ENCODE data around the gene TNRC6C. TPM values are rescaled to one million over a fixed set of nuclear protein-coding genes. Genes with fewer than 3 reads are reported as not detected.

Gene TNRC6C
- polyA plus RNA-seq, 1 donor (not counting 4 experiments of a cell fraction or from before 2014, with no cell fraction given): 0.34 TPM

DNA sequence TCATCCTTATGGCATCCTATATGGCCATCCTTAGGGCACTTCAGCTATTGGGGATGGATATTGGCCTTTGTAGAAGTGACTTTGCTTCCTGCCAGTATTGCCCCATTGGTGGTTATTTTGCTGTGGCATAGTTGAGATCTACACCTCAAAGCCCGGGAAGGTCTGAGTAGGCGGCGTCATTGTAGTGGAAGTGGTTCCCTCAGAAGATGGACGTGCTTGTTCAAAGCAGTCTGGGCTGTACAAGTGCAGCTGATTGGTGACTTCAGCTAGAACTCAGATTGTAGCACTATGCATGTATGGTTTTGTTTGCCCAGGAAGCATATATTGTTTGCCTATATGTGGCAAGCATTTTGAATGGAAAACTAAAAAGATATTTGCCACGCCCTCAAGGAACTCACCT, 86.8 kb downstream of the TNRC6C start:
- peaks cover 0 to 2% of the 10 kb centered on the region in 2 experiments for H3K36me3 ChIP-seq (ENCODE audit: control insufficient read depth in 2 of 2, extremely low read depth in 1 of 2, insufficient read depth in 2 of 2, low read length in 2 of 2)
- no peaks in the 10 kb centered on the region for H3K9me3 ChIP-seq (ENCODE audit: control insufficient read depth, low read depth, low read length)
- H3K9ac ChIP-seq (ENCODE audit: control insufficient read depth, extremely low read depth, insufficient read depth, low read length): no peak overlapping the region
- H3K27me3 ChIP-seq (ENCODE audit: control insufficient read depth, extremely low read depth, insufficient read depth, low read length): no peaks in the 10 kb centered on the region
- H3K27ac ChIP-seq (ENCODE audit: control insufficient read depth, insufficient read depth, low read length): no peak overlapping the region
- no peak overlapping the region for H3K4me2 ChIP-seq (ENCODE audit: control insufficient read depth, extremely low read depth, insufficient read depth, low read depth, low read length)
- H2AFZ ChIP-seq (ENCODE audit: control insufficient read depth, low read length): no peak overlapping the region
- dilution Hi-C loops (cut with MboI; ENCODE audit: extremely low pct_ligation_motif_present, low sequenced_read_pairs): no loop called here
- TF ChIP-seq, protein P1, sequence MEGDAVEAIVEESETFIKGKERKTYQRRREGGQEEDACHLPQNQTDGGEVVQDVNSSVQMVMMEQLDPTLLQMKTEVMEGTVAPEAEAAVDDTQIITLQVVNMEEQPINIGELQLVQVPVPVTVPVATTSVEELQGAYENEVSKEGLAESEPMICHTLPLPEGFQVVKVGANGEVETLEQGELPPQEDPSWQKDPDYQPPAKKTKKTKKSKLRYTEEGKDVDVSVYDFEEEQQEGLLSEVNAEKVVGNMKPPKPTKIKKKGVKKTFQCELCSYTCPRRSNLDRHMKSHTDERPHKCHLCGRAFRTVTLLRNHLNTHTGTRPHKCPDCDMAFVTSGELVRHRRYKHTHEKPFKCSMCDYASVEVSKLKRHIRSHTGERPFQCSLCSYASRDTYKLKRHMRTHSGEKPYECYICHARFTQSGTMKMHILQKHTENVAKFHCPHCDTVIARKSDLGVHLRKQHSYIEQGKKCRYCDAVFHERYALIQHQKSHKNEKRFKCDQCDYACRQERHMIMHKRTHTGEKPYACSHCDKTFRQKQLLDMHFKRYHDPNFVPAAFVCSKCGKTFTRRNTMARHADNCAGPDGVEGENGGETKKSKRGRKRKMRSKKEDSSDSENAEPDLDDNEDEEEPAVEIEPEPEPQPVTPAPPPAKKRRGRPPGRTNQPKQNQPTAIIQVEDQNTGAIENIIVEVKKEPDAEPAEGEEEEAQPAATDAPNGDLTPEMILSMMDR (optimal IDR thresholded peaks at IDR 0.05 in 1 of 3, IDR thresholded peaks at IDR 0.05 in 1 of 3, conservative IDR thresholded peaks at IDR 0.05 in 1 of 3; ENCODE audit: extremely low read depth in 1 of 3, insufficient read depth in 2 of 3, low read length in 3 of 3): no peak
- H4K20me1 ChIP-seq (ENCODE audit: control insufficient read depth, extremely low read depth, insufficient read depth, low read length): no peaks in the 10 kb centered on the region
- DNase-seq (ENCODE audit: low read depth, low spot score) (no peak), FAIRE-seq (no peak)
- H3K79me2 ChIP-seq (ENCODE audit: control insufficient read depth, insufficient read depth, low read length): no peaks in the 10 kb centered on the region
- H3K4me1 ChIP-seq (ENCODE audit: control insufficient read depth, extremely low read depth, insufficient read depth, low read length): peaks cover 11% of the 10 kb centered on the region
- H3K4me3 ChIP-seq (ENCODE audit: control insufficient read depth in 2 of 3, extremely low read depth in 1 of 3, insufficient read depth in 2 of 3, low read depth in 1 of 3, low read length in 3 of 3): no peak overlapping the region
- no peaks in the 10 kb centered on the region for H3K9me1 ChIP-seq (ENCODE audit: control insufficient read depth, extremely low read depth, insufficient read depth, low read length)

DNA sequence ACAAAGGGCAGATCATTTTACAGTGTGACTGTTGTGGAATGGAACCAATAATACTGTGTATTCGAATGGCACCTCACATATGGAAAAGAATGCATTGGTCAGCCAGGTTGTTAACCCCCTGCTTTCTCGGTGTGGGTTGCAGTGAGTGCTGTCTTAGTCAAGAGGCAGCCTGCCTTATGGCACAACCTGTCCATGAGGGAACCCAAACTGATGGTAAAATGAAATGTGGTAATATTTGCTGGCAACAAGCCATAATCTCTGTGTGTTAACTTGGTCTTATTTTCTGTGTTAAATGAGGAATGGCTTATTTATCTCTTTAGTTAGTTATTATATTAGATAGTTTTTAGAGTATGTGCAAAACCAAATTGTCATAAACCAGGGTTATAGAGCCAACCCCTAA, 88.4 kb downstream of the TNRC6C start:
- no peak for TF ChIP-seq EZH2 (IDR thresholded peaks at IDR 0.05; ENCODE audit: low read length)
- TF ChIP-seq, protein P1 (optimal IDR thresholded peaks at IDR 0.05 in 1 of 3, IDR thresholded peaks at IDR 0.05 in 1 of 3, conservative IDR thresholded peaks at IDR 0.05 in 1 of 3; ENCODE audit: extremely low read depth in 1 of 3, insufficient read depth in 2 of 3, low read length in 3 of 3): no peak
- no peak for FAIRE-seq
- dilution Hi-C loops (cut with MboI; ENCODE audit: extremely low pct_ligation_motif_present, low sequenced_read_pairs): no loop called here
- no peak overlapping the region for H3K9ac ChIP-seq (ENCODE audit: control insufficient read depth, extremely low read depth, insufficient read depth, low read length)
- DNase-seq (ENCODE audit: low read depth, low spot score): no peak
- H3K4me1 ChIP-seq (ENCODE audit: control insufficient read depth, extremely low read depth, insufficient read depth, low read length): no peaks in the 10 kb centered on the region
- no peak overlapping the region for H3K4me3 ChIP-seq (ENCODE audit: control insufficient read depth in 2 of 3, extremely low read depth in 1 of 3, insufficient read depth in 2 of 3, low read depth in 1 of 3, low read length in 3 of 3)
- peaks cover 0 to 2% of the 10 kb centered on the region in 2 experiments for H3K36me3 ChIP-seq (ENCODE audit: control insufficient read depth in 2 of 2, extremely low read depth in 1 of 2, insufficient read depth in 2 of 2, low read length in 2 of 2)
- no peak overlapping the region for H2AFZ ChIP-seq (ENCODE audit: control insufficient read depth, low read length)
- no peaks in the 10 kb centered on the region for H3K9me1 ChIP-seq (ENCODE audit: control insufficient read depth, extremely low read depth, insufficient read depth, low read length)
- H3K4me2 ChIP-seq (ENCODE audit: control insufficient read depth, extremely low read depth, insufficient read depth, low read depth, low read length): no peak overlapping the region
- no peaks in the 10 kb centered on the region for H3K79me2 ChIP-seq (ENCODE audit: control insufficient read depth, insufficient read depth, low read length)
- H3K27me3 ChIP-seq (ENCODE audit: control insufficient read depth, extremely low read depth, insufficient read depth, low read length): no peaks in the 10 kb centered on the region
- no peaks in the 10 kb centered on the region for H3K9me3 ChIP-seq (ENCODE audit: control insufficient read depth, low read depth, low read length)
- H4K20me1 ChIP-seq (ENCODE audit: control insufficient read depth, extremely low read depth, insufficient read depth, low read length): no peaks in the 10 kb centered on the region
- H3K27ac ChIP-seq (ENCODE audit: control insufficient read depth, insufficient read depth, low read length): no peak overlapping the region

All from keratinocyte (primary cell).